Stimulated activated naive CD8-positive, alpha-beta T cell treated with anti-CD3 and anti-CD28 coated beads, Interleukin-15, Interleukin-2, amounts not matched to agents 100 ng/mL and 50 ng/mL, for 24 hours (primary cell): ENCODE results near the gene PASK.
A peak's percentile ranks its signal among the peaks of the same experiment; 100 is the strongest.

Experiments
- H3K27ac Mint-ChIP-seq: one replicate; pipeline ENCODE4 v1.8.0; 2021; ENCODE audit warnings: mild to moderate bottlenecking, mixed read lengths
- H3K27me3 Mint-ChIP-seq: one replicate; pipeline ENCODE4 v1.8.0; 2021; ENCODE audit warnings: mixed read lengths
- H3K36me3 Mint-ChIP-seq: one replicate; pipeline ENCODE4 v1.8.0; 2021; ENCODE audit warnings: low read depth, mixed read lengths
- H3K4me1 Mint-ChIP-seq: one replicate; pipeline ENCODE4 v1.8.0; 2021; ENCODE audit warnings: low read depth, mixed read lengths
- H3K4me3 Mint-ChIP-seq: one replicate; pipeline ENCODE4 v1.8.0; 2021; ENCODE audit warnings: mild to moderate bottlenecking, mixed read lengths
- H3K9me3 Mint-ChIP-seq: one replicate; pipeline ENCODE4 v1.8.0; 2021; ENCODE audit warnings: mixed read lengths

PASK gene

DNA sequence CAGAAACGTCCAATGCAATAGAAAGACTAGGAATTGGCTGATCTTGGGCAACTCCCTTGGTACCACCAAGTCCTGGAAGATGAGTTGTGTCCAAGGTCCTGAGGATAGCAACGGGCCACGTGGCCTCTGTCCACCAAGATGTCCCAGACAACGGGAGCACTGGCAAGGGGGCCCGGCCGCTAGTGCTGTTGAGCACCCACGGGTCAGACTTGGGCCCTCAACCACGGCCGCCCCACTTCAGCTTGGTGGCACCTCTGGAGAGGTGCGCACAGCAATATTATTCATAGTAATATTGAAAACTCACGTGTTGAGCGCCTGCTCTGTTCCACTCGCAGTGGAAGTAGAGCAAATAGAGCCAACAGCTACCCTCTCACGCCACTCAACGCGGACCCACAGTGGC lies 19.0 kb downstream of the PASK start:
- peaks cover 46% of the 10 kb centered on the region for H3K36me3 Mint-ChIP-seq
- peaks cover 25% of the 10 kb centered on the region for H3K4me1 Mint-ChIP-seq
- no peaks in the 10 kb centered on the region for H3K9me3 Mint-ChIP-seq
- no peak overlapping the region for H3K4me3 Mint-ChIP-seq
- no peak overlapping the region for H3K27ac Mint-ChIP-seq
- H3K27me3 Mint-ChIP-seq = no peaks in the 10 kb centered on the region

DNA sequence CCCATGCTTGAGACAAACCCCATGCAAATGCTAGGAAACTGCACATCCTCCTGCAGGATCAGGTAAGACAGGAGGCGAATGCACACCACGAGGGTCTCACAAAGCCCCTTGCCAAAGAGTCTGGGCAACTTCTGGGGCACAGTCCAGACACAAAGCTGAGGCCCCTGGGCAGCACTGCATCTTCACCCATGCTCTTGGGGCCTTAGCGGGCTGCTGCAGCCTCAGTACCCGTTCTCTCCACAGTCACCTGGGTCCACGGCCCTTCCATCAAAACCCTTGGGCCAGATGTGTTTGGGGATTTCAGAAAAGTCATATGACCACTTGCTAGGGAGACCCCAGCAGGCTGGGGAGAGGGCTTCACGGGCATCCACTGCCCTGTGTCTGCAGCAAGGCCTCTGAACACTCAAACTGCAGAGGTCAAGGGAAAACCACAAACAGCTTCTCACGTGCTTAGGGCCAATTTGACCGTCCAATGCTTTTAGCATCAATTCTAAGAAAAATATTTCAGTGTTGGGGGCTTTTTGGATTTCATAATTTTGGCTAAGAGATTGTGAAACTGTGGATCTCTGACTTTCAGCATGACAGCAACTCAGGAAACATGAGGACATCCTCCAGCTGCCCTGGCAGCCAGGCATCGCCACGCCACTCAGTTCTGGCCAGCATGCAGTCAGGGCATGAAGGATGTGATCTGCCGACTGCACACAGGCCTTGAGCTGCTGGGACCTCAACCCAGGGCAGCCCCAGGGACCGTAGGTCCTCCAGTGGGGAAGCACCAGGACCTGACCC lies 20.0 kb downstream of the PASK start:
- H3K36me3 Mint-ChIP-seq = peaks cover 46% of the 10 kb centered on the region
- peak overlapping the region; percentile 76 for H3K27ac Mint-ChIP-seq
- no peaks in the 10 kb centered on the region for H3K27me3 Mint-ChIP-seq
- H3K4me3 Mint-ChIP-seq = no peak overlapping the region
- H3K9me3 Mint-ChIP-seq = no peaks in the 10 kb centered on the region
- peaks cover 25% of the 10 kb centered on the region for H3K4me1 Mint-ChIP-seq

DNA sequence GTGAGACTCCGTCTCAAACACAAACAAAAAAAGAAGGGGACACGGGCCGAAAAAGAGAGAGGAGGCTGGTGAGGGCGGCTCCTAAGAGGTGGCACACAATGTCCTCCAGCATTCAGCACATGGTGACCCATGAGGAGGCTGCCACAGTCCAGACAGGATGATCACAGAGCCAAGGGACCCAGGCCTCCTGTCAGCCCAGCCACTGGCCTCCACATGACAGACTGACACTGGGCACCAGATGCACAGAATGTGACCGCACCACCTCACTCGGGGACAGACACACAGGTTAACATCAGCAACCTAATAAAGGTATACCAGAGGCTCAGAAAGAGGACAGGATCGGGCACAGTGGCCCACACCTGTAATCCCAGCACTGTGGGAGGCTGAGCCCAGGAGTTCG lies 21.0 kb downstream of the PASK start:
- no peaks in the 10 kb centered on the region for H3K27me3 Mint-ChIP-seq
- no peaks in the 10 kb centered on the region for H3K9me3 Mint-ChIP-seq
- H3K4me1 Mint-ChIP-seq = peaks cover 25% of the 10 kb centered on the region
- no peak overlapping the region for H3K4me3 Mint-ChIP-seq
- peak overlapping the region; percentile 85 for H3K27ac Mint-ChIP-seq
- H3K36me3 Mint-ChIP-seq = peaks cover 47% of the 10 kb centered on the region

DNA sequence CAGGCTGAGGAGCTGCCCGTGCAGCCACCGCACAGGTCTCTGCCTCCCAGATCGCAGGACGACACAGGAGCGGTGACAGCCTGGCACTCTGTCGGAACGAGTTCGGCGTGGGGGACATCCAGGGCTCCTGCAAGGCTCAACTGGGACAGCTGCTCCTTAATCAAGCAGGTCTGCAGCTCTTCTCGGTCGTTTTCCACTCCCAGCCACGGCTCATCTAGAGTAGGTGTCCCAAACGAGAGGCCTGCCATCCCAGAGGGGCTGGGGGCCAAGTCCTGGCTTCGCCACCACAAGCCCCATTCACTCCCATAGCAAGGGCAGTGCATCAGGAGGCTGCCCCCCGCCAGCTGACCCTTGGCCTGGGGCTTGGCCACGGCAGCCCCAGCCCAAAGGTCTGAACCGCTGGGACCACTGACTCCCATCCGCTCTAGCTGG lies 22.5 kb downstream of the PASK start:
- Mint-ChIP-seq H3K27me3 (no peaks in the 10 kb centered on the region), H3K27ac (no peak overlapping the region), H3K9me3 (no peaks in the 10 kb centered on the region), H3K4me3 (no peak overlapping the region), H3K36me3 (peaks cover 50% of the 10 kb centered on the region), H3K4me1 (peaks cover 25% of the 10 kb centered on the region)

DNA sequence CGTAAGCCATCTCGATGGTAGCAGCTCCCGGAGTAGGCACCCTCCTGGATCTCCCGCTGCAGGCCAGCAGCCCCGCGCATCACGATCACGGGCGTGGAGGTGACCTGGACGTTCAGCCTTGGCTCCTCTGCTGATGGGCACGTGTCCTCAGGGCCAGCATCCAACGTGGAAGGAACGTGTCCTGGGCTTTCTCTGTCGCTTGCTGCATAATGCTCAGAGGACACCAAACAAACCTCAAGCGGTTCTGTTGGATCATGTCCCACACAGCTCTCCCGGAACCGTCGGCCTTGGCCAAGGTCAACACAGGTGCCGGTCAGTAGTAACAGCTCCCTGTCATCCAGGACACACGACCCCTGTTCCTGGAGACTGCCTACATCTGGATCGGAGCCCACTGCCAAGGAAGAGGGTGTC lies 23.1 kb downstream of the PASK start:
- H3K27ac Mint-ChIP-seq = no peak overlapping the region

DNA sequence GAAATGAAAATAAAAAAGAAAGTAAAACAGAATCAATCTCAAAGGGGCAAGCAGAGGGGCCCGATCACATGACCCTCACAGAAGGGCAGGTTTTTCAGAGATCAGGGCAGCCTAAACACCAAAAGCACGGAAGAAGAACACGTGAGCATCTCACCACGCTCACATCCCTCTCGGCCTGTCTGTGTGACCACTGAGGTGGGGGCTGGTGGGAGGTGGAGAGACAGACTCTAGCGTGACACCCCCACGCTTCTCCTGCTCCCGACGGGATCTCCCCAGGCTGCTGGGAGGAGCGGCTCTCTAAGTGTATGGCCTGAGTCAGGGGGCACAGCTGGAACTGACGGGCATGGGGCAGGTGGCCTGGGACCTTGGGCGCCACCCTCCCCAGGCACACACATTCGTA lies 23.6 kb downstream of the PASK start:
- peaks cover 59% of the 10 kb centered on the region for H3K36me3 Mint-ChIP-seq
- no peak overlapping the region for H3K4me3 Mint-ChIP-seq
- peaks cover 25% of the 10 kb centered on the region for H3K4me1 Mint-ChIP-seq
- no peak overlapping the region for H3K27ac Mint-ChIP-seq
- H3K27me3 Mint-ChIP-seq = no peaks in the 10 kb centered on the region
- peaks cover 3% of the 10 kb centered on the region for H3K9me3 Mint-ChIP-seq

More for the DNA sequence above, 23.1 kb downstream of the PASK start:
- peaks cover 56% of the 10 kb centered on the region for H3K36me3 Mint-ChIP-seq
- H3K4me1 Mint-ChIP-seq = peaks cover 25% of the 10 kb centered on the region
- H3K27me3 Mint-ChIP-seq = no peaks in the 10 kb centered on the region
- no peaks in the 10 kb centered on the region for H3K9me3 Mint-ChIP-seq
- H3K4me3 Mint-ChIP-seq = no peak overlapping the region

DNA sequence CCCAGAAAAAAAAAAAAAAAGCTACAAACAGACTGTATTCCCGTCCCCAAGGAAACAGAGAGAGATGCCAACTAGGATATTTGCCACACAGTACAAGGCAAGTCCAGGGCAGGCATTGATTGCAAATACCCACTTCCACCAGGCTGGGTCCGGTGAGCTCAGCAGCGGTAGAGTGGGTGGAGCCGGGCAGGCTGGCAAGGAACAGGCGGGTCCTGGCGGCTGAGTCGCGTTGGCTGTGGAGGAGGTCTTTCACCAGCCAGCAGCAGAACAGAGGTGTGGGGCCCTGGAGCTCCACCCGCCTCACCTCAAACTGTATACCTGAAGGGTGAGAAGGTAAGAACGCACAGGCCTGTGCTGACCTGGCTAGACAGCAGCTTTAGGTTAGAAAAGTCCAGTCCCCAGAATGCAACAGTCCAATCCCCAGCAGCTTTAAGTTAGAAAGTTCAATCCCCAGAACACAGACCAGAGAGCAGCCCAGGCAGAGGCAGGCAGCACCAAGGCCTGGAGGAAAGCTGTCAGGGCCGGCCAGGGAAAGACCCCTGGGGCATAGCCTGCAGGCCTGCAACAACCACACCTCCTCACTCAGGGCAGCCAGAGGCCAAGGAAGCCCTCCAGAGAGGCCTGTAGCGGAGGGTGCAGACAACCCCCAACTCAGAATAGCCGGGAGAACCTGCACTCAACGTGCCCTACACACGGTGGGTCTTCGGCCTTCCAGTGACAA lies 25.3 kb downstream of the PASK start:
- no peaks in the 10 kb centered on the region for H3K27me3 Mint-ChIP-seq
- H3K9me3 Mint-ChIP-seq = peaks cover 6% of the 10 kb centered on the region
- peaks cover 55% of the 10 kb centered on the region for H3K36me3 Mint-ChIP-seq
- H3K4me3 Mint-ChIP-seq = no peak overlapping the region
- H3K4me1 Mint-ChIP-seq = peaks cover 25% of the 10 kb centered on the region
- H3K27ac Mint-ChIP-seq = no peak overlapping the region

DNA sequence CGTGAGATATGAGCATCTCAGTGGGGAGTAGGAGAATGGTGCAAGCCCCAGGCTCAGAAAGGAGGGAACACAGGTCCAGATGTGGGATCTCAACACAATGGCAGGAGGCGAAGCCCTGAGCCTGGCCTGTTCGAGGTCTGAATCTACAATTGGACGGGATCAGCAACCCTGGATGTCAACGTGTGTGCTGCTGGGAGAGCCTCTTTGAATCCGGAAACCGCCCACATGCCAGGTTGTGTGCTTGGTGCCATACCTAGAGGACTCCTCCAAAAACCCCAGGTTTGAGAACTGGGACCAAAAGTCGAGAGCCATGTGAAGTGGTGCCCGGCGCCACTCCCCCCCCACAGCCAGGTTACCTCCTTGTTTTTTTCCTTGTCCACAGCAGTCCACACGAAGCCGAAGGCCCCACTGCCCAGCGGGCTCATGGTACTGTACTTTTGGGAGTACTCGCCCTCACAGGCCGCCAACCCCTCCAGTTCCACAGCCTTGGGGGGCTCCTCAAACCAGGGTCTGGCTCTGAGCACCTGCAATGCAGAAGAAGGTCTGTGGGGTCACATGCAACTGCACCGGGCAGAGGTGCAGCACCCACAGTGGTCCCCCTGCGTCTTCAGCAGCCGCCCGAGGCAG lies 26.8 kb downstream of the PASK start:
- peaks cover 49% of the 10 kb centered on the region for H3K36me3 Mint-ChIP-seq
- no peak overlapping the region for H3K27ac Mint-ChIP-seq
- peaks cover 6% of the 10 kb centered on the region for H3K9me3 Mint-ChIP-seq
- H3K27me3 Mint-ChIP-seq = no peaks in the 10 kb centered on the region
- peaks cover 10% of the 10 kb centered on the region for H3K4me1 Mint-ChIP-seq
- no peak overlapping the region for H3K4me3 Mint-ChIP-seq

DNA sequence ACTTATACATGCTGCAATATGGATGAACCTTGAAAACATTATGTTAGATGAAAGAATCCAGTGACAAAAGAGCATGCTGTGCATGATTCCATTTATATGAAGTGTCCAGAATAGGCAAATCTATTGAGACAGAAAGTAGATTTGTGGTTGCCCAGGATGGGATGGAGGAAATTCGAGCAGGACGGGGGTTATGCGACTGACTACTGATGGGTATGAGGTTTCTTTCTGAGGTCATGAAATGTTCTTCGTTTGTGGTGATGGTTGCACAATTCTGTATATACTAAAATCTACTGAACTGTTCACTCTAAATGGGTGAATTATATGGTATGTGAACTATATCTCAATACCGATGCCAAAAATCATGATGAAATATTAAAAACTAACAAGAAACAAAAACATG lies 28.3 kb downstream of the PASK start:
- peaks cover 55% of the 10 kb centered on the region for H3K36me3 Mint-ChIP-seq
- peaks cover 6% of the 10 kb centered on the region for H3K9me3 Mint-ChIP-seq
- no peaks in the 10 kb centered on the region for H3K27me3 Mint-ChIP-seq
- H3K4me3 Mint-ChIP-seq = no peak overlapping the region
- H3K27ac Mint-ChIP-seq = no peak overlapping the region
- peaks cover 4% of the 10 kb centered on the region for H3K4me1 Mint-ChIP-seq

DNA sequence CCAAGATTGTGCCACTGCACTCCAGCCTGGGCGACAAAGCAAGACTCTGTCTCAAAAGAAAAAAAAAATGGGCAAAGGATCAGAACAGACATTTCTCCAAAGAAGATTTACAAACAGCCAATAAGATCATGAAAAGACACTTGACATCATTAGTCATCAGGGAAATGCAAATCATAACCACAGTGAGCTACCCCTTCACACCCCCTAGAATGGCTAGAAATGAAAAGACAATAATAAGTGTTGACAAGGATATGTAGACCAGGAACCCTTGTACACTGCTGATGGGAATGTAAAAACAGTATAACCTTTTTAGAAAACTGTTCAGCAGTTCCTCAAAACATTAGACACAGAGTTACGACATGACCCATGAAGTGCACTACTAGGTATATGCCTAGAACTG lies 28.8 kb downstream of the PASK start:
- Mint-ChIP-seq H3K27me3 (no peaks in the 10 kb centered on the region), H3K4me1 (peaks cover 4% of the 10 kb centered on the region), H3K27ac (no peak overlapping the region), H3K4me3 (no peak overlapping the region), H3K9me3 (peaks cover 6% of the 10 kb centered on the region), H3K36me3 (peaks cover 55% of the 10 kb centered on the region)

DNA sequence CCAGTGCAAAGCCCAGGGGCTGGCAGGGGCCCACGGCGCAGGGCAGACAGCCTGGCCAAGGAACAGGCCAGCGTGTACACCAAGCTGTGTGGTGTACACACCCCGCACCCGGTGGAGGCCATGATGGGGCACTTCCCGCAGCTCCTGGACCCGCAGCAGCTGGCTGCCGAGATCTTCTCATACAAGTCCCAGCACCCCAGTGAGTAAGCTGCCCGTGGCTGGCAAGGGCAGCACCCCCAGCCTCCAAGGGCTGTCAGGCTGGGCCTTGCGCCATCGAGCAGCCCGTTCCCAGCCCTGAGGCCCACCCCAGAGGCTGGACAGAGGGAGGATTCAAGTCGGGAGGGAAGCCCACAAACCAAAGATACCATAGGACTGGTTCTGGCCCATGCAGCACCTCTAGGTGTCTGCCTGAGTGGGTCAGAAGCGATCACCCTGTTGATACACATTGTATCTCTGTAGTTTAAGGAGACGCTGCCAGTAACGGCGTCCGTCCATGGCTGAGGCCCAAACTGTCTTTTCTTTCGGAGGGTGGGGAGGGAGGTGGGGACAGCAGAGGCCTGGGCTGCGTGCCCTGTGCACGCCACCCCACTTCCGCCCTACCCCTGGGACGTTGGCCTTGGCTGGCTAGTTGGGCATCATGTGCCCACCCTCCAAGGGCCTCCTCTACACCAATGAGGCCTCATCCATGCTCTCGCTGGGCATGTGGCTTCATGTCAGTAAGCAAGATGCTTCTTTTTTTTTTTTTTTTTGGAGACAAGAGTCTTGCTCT lies 30.4 kb downstream of the PASK start:
- peaks cover 65% of the 10 kb centered on the region for H3K36me3 Mint-ChIP-seq
- H3K27ac Mint-ChIP-seq = no peak overlapping the region
- peaks cover 6% of the 10 kb centered on the region for H3K9me3 Mint-ChIP-seq
- H3K4me3 Mint-ChIP-seq = no peak overlapping the region
- H3K27me3 Mint-ChIP-seq = no peaks in the 10 kb centered on the region
- H3K4me1 Mint-ChIP-seq = peaks cover 4% of the 10 kb centered on the region

DNA sequence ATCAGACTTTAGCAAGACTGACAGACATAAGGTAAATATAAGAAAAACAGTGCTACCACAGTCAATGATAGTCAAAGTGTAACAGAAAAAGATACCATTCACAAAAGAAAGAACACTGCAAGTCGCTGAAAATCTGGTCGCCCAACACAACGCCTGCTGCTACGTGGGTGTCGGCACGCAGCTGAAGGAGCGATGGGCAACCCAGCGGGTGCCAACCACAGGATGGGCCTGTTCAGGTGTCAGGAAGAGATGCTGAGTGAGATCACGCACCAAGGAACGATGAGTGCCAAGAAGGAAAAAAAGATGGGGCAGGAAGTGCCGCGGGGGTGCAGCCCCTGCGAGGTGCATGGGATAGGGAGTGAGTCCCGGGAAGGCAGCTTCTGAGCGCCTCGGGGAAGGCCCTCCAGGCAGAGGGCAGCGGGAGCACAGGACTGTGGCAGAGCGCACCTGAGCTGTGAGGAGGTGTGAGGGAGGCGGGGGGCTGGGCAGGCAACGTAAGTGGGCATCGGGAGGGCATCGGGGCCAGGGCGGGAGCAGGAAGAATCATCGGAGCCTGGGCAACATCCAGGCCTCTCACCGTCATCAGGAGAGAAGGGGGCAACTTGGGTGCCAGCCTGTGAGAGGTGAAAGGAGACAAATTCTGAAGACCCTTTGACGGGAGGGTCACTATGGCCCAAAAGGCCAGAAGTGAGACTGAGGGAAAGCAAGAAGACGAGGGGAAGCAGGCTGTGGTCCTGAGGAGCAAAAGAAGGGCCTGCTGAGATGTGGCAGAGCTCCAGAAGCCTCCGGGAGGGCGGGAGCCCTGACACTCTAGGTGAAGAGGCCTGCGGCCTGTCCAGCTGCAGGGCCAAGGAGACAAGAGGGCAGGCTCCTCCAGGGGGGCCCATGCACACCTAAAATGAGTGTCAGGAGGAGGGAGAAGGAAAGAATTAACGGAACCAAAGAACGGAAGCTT lies 32.4 kb downstream of the PASK start:
- peaks cover 16% of the 10 kb centered on the region for H3K4me1 Mint-ChIP-seq
- H3K27ac Mint-ChIP-seq = no peak overlapping the region
- peaks cover 58% of the 10 kb centered on the region for H3K36me3 Mint-ChIP-seq
- no peak overlapping the region for H3K4me3 Mint-ChIP-seq
- no peaks in the 10 kb centered on the region for H3K27me3 Mint-ChIP-seq
- H3K9me3 Mint-ChIP-seq = peaks cover 6% of the 10 kb centered on the region

DNA sequence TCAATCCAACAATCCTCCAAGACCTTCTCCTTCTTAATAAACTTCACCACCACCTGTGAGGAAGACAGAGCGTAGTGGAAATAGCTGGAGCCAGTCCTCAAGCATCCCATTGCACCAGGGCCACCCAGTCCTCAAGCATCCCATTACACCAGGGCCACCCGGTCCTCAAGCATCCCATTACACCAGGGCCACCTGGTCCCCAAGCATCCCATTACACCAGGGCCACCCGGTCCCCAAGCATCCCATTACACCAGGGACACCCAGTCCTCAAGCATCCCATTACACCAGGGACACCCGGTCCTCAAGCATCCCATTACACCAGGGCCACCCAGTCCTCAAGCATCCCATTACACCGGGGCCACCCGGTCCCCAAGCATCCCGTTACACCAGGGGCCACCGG lies 33.9 kb downstream of the PASK start:
- Mint-ChIP-seq H3K36me3 (peaks cover 51% of the 10 kb centered on the region), H3K4me1 (peaks cover 29% of the 10 kb centered on the region), H3K9me3 (peaks cover 2% of the 10 kb centered on the region), H3K27ac (no peak overlapping the region), H3K4me3 (no peak overlapping the region), H3K27me3 (no peaks in the 10 kb centered on the region)

DNA sequence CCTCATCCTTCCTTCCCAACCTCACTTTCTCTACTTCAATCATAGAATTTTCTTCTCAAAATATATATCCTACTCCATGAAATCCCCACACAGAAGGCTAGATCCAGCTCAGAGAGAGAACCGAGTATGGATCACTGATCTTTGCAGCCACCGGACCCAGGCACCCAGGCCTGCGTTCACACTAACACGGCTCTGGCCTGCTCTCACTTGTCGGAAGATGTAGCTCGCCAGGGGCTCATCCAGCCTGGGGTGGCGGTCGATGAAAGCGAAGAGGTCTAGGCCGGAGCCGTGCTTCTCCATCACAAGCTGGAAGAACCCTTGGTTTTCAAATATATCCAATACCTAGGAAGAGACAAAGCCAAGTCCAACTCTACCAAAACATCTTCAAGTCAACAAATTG lies 34.4 kb downstream of the PASK start:
- Mint-ChIP-seq H3K27ac (no peak overlapping the region), H3K9me3 (no peaks in the 10 kb centered on the region), H3K4me1 (peaks cover 32% of the 10 kb centered on the region), H3K27me3 (no peaks in the 10 kb centered on the region), H3K4me3 (no peak overlapping the region), H3K36me3 (peaks cover 51% of the 10 kb centered on the region)
